Panc1 (cell line): ENCODE data around the gene HTRA3. TPM values are rescaled to one million over a fixed set of nuclear protein-coding genes. Genes with fewer than 3 reads are reported as not detected.

Experiments
- ATAC-seq: fragments of 200-7000 bp; cut with Tn5 transposase; 2 replicates; pipeline ENCODE4 v1.9.1; 2020; ENCODE audit warnings: mild to moderate bottlenecking, moderate library complexity
- BruUV-seq: library from RNA; stranded (reverse); fragments of 400-500 nt; replicated peaks from 2 replicates; lab custom pipeline; 2021; lab: Mats Ljungman, UMichigan
- CTCF ChIA-PET: fragments of 300-600 bp; sonication (Branson Sonifier 250); formaldehyde crosslinking; loops from one replicate; lab custom pipeline; 2022; ENCODE audit warnings: antibody characterized with exemption; lab: Charles Lee
- POLR2A ChIA-PET: fragments of 300-600 bp; sonication (Branson Sonifier 250); formaldehyde crosslinking; loops from one replicate; lab custom pipeline; 2022; ENCODE audit warnings: antibody characterized with exemption; lab: Charles Lee
- DNase-seq: peaks from one replicate; pipeline ENCODE4 v3.0.0-alpha.2; 2010; ENCODE audit warnings: low read depth, low spot score
- H3K27ac ChIP-seq: 2 replicates; pipeline ENCODE4 v1.5.1; 2011; ENCODE audit warnings: mild to moderate bottlenecking, low read length, inconsistent platforms
- H3K27me3 ChIP-seq: fragments of 200-500 bp; sonication (Bioruptor generic); 2 replicates; pipeline ENCODE4 v1.6.0; 2014; ENCODE audit warnings: low read length, inconsistent platforms; ENCODE audit not compliant: control insufficient read depth, insufficient read depth
- H3K36me3 ChIP-seq: fragments of 200-500 bp; sonication (Bioruptor generic); 2 replicates; pipeline ENCODE4 v1.5.1; 2014; ENCODE audit warnings: inconsistent platforms, mild to moderate bottlenecking, low read length, moderate library complexity; ENCODE audit not compliant: control insufficient read depth, insufficient read depth
- H3K4me1 ChIP-seq: 2 replicates; pipeline ENCODE4 v1.5.1; 2011; ENCODE audit warnings: inconsistent platforms, mild to moderate bottlenecking, low read length, moderate library complexity; ENCODE audit not compliant: control insufficient read depth, insufficient read depth
- H3K4me3 ChIP-seq, 2 experiments: 2 replicates each; pipeline ENCODE4 v1.5.1; 2011 to 2012; ENCODE audit warnings: low read depth in 2 of 2, low read length in 2 of 2, mild to moderate bottlenecking in 2 of 2, inconsistent platforms in 1 of 2, moderate library complexity in 1 of 2
- H3K9me3 ChIP-seq: fragments of 200-500 bp; sonication (Bioruptor generic); 2 replicates; pipeline ENCODE4 v1.5.1; 2014; ENCODE audit warnings: low read depth, mild to moderate bottlenecking, inconsistent platforms, low read length, moderate library complexity; ENCODE audit not compliant: control insufficient read depth, insufficient read depth
- POLR2AphosphoS5 ChIP-seq: IDR thresholded peaks from 2 replicates; pipeline ENCODE4 v1.6.1; 2012; ENCODE audit warnings: mild to moderate bottlenecking, low read depth, low read length, moderate library complexity
- SIN3A ChIP-seq: IDR thresholded peaks from 2 replicates; pipeline ENCODE4 v1.6.1; 2012; ENCODE audit warnings: low read depth, mild to moderate bottlenecking, low read length, moderate library complexity, borderline replicate concordance; ENCODE audit not compliant: insufficient read depth
- TCF7L2 ChIP-seq: IDR thresholded peaks from 2 replicates; pipeline ENCODE4 v1.6.1; 2011; ENCODE audit warnings: mild to moderate bottlenecking, low read depth, low read length, inconsistent platforms
- in situ Hi-C: cut with HindIII; loops from 2 replicates; pipeline ENCODE4 v1.10.0; 2016; ENCODE audit warnings: low sequenced_read_pairs, low pct_unique_long_range_greater_than_20kb
- intact Hi-C: fragments of 100-400 bp; cut with micrococcal nuclease; formaldehyde crosslinking; loops from one replicate; pipeline ENCODE4 v1.10.0; 2022; ENCODE audit not compliant: unreplicated experiment
- total RNA-seq: library from RNA; stranded (reverse); gene quantifications from one replicate; pipeline ENCODE4 v1.2.1, GENCODE V29; 2021; ENCODE audit not compliant: unreplicated experiment
- TF ChIP-seq, protein P1 (sequence below), 2 experiments: IDR thresholded peaks; 2 replicates each; pipeline ENCODE4 v1.6.1; 2011 to 2012; ENCODE audit warnings: low read depth in 2 of 2, control low read depth in 1 of 2, low read length in 1 of 2, mild to moderate bottlenecking in 1 of 2, moderate library complexity in 1 of 2; ENCODE audit not compliant: insufficient read depth in 1 of 2
- TF ChIP-seq, protein P2 (sequence below): fragments of 450-650 bp; IDR thresholded peaks from 2 replicates; pipeline ENCODE4 v1.5.1; 2017; ENCODE audit warnings: mild to moderate bottlenecking

The HTRA3 gene
- total RNA-seq, 1 experiment from 2014 or later = 0.98 TPM

DNA sequence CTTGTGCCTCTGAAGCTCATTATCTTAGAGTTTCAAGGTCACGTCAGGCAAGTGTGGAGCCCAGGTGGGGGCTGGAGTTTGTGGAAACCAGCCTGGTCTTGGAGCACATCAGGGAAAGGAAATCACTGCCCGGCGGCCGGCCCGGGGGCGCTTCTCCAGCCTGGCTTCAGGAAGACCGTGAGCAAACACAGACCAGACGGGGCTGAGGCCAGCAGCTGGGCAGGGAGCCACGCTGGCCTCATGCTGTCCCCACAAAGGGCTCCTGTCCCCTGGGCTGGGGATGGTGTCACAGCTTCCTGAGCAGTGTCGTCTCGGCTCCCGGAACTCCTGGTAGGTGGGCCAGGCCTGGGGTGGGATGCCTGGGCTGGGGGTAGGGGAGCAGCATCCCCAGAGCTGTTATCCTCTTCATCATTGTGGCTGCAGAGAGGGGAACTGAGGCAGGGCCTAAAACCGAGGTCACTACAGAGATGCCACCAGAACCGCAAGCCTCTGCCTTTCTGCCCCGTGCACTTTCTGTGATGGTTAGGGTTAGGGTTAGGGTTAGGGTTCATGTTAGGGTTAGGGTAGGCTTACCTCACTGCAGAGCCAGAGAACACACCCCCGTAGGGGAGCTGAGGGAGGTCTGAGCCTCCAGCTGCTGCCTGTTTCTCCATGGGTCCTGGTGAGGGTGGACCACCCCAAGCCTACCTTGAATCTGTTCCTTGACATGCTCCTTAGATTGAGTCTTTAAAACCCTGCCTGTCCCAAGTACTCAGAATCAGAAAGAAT is 77.5 kb downstream of the HTRA3 start:
- intact Hi-C loops = no loop called here
- no peaks in the 10 kb centered on the region for H3K9me3 ChIP-seq
- CTCF ChIA-PET = no interaction called here
- no peak overlapping the region for H3K27ac ChIP-seq
- no peak overlapping the region for H3K4me3 ChIP-seq
- H3K36me3 ChIP-seq = no peaks in the 10 kb centered on the region
- POLR2A ChIA-PET = no interaction called here
- TF ChIP-seq, protein P1, sequence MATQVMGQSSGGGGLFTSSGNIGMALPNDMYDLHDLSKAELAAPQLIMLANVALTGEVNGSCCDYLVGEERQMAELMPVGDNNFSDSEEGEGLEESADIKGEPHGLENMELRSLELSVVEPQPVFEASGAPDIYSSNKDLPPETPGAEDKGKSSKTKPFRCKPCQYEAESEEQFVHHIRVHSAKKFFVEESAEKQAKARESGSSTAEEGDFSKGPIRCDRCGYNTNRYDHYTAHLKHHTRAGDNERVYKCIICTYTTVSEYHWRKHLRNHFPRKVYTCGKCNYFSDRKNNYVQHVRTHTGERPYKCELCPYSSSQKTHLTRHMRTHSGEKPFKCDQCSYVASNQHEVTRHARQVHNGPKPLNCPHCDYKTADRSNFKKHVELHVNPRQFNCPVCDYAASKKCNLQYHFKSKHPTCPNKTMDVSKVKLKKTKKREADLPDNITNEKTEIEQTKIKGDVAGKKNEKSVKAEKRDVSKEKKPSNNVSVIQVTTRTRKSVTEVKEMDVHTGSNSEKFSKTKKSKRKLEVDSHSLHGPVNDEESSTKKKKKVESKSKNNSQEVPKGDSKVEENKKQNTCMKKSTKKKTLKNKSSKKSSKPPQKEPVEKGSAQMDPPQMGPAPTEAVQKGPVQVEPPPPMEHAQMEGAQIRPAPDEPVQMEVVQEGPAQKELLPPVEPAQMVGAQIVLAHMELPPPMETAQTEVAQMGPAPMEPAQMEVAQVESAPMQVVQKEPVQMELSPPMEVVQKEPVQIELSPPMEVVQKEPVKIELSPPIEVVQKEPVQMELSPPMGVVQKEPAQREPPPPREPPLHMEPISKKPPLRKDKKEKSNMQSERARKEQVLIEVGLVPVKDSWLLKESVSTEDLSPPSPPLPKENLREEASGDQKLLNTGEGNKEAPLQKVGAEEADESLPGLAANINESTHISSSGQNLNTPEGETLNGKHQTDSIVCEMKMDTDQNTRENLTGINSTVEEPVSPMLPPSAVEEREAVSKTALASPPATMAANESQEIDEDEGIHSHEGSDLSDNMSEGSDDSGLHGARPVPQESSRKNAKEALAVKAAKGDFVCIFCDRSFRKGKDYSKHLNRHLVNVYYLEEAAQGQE (IDR thresholded peaks at IDR 0.05; ENCODE audit: insufficient read depth in 1 of 2, low read depth in 2 of 2, low read length in 1 of 2) = no peak
- TF ChIP-seq, protein P2, sequence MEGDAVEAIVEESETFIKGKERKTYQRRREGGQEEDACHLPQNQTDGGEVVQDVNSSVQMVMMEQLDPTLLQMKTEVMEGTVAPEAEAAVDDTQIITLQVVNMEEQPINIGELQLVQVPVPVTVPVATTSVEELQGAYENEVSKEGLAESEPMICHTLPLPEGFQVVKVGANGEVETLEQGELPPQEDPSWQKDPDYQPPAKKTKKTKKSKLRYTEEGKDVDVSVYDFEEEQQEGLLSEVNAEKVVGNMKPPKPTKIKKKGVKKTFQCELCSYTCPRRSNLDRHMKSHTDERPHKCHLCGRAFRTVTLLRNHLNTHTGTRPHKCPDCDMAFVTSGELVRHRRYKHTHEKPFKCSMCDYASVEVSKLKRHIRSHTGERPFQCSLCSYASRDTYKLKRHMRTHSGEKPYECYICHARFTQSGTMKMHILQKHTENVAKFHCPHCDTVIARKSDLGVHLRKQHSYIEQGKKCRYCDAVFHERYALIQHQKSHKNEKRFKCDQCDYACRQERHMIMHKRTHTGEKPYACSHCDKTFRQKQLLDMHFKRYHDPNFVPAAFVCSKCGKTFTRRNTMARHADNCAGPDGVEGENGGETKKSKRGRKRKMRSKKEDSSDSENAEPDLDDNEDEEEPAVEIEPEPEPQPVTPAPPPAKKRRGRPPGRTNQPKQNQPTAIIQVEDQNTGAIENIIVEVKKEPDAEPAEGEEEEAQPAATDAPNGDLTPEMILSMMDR = no peak
- TF ChIP-seq POLR2AphosphoS5 (no peak), SIN3A (no peak), TCF7L2 (no peak)
- ATAC-seq (no peak), DNase-seq (no peak)
- H3K27me3 ChIP-seq = no peaks in the 10 kb centered on the region
- no peaks in the 10 kb centered on the region for H3K4me1 ChIP-seq
- BruUV-seq = no TSS peak
- in situ Hi-C loops = no loop called here

DNA sequence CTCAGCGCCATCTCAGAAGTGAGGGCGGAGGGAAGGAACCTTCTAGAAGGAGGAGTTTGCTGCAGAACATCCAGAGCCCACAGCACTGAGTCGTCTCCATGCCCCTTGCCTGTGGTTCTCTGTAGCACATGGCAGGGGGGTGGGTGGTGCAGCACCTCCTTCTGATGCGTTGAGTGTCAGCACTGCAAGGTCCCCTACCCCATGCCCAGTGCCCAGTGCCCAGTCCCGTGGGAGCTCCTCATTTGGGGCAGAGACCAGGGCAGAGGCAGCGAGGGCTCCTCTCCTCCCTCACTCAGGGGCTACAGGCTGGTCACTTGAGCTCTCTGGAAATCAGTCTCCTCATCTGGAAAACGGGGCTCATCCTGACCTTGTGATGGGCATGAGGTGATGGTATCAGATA is 78.1 kb downstream of the HTRA3 start:
- POLR2A ChIA-PET = no interaction called here
- TF ChIP-seq, protein P1 (IDR thresholded peaks at IDR 0.05; ENCODE audit: insufficient read depth in 1 of 2, low read depth in 2 of 2, low read length in 1 of 2) = no peak
- TF ChIP-seq SIN3A = no peak
- TF ChIP-seq, protein P2 = no peak
- no peak for TF ChIP-seq TCF7L2
- TF ChIP-seq POLR2AphosphoS5 = no peak
- no peaks in the 10 kb centered on the region for H3K4me1 ChIP-seq
- no peak for DNase-seq
- no peaks in the 10 kb centered on the region for H3K27me3 ChIP-seq
- H3K27ac ChIP-seq = no peak overlapping the region
- ATAC-seq = no peak
- in situ Hi-C loops = no loop called here
- BruUV-seq = no TSS peak
- intact Hi-C loops = no loop called here
- no peaks in the 10 kb centered on the region for H3K36me3 ChIP-seq
- H3K4me3 ChIP-seq = no peak overlapping the region
- CTCF ChIA-PET = no interaction called here
- no peaks in the 10 kb centered on the region for H3K9me3 ChIP-seq
